ENCODE data around the gene CCND2.

CCND2 gene

DNA sequence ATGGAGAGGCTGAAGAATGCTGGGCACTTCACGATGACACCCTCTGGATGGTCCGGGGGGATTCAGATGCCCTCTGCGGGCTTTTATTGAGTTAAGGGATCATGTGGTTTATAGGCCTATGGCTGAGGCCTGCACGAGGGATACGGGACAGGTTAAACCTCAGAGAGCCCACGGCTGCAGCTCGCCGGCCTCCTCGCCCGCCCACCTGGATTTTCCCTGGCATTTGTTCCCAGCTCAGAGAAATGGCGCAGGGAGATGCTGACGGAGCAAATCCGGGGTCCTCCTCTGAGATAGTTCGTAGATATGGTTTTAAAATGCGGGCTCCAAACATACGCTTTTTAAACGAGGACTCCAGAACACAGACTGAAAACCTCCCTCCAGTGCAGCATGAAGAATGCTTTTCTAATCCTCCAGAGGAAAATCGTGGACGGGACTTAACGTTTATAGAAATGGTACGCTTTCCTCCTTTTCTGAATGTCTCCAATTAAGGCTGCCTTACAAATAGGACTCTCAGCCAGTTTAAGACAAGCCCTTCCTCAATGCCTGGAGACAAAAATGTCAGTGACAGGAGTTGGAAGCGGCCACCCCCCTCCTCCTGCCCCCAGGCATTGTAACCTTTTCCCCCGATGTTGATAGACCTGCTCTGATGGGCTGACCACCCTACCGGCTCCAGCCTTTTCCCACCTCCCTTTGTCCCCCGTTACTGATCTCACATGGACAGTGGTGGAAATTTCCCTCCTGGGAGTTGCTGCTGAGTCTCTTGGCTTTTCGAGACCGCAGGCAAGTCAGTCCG, 16.6 kb downstream of the CCND2 start:
- DNase-seq (ENCODE audit: low spot score): no peak

DNA sequence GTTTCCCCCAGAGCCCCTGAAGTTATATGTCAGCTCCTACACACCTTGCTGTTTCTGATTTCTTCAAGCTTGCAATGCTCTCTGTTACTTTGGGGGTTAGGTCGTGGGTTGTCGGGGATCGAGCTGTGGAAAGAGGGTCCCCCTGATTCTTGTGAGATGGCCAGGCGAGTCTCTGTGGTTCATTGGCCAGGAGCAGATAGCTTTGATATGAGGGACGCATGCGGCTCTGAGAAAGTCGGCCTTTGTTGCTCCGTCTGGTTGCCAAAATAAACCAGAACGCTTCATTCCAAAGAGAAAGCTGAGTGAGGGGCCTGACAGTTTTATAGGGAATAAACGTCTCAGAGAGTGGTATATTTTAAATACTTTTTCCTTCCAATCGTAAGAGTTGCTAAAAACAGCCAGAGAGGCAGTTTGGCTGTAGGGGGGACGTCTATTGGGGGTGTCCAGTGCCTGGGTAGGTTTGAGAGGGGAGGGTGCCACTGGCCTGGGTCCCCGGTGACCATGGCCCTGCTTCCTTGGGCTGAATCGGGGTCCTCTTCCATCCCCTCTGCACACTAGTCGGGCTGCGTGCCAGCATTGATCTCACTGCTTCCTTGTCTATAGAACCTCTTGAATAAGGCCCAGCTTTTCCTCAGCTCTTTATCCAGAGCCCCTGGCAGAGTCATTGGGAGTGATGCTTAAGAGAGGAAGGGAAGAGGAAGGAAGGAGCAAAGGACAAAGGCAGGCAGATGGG, 18.9 kb downstream of the CCND2 start:
- DNase-seq (ENCODE audit: low spot score): no peak

DNA sequence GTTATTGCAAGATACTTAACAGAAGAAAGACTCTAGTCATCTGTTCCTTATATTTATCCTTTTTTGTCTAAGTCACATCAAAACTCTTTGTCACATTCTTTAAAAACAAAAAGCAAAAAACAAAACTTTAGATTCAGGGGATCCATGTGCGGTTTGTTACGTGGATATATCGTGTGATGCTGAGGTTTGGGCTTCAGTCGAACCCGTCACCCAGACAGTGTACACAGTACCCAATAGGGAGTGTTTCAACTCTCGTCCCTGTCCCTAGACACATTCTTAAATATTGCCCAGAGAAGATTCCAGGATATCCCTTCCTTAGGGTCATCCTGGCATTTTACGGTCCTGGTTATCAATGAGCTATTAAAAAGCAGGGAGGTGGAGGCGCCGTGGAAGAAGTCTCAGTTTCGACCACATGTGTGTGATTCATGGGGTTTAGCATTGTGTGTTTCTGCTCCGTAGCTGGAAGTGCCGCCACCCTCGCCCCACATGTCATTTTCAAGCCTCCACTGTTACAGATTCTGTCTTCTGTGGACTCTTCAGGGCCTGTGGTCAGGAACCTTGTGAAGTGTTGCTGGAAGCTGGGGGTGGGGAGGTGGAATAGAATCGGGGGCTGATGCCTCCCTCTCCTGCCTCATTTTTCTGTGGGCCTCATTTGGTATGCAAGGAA, 19.9 kb downstream of the CCND2 start:
- peak; percentile 62 for DNase-seq (ENCODE audit: low spot score)

DNA sequence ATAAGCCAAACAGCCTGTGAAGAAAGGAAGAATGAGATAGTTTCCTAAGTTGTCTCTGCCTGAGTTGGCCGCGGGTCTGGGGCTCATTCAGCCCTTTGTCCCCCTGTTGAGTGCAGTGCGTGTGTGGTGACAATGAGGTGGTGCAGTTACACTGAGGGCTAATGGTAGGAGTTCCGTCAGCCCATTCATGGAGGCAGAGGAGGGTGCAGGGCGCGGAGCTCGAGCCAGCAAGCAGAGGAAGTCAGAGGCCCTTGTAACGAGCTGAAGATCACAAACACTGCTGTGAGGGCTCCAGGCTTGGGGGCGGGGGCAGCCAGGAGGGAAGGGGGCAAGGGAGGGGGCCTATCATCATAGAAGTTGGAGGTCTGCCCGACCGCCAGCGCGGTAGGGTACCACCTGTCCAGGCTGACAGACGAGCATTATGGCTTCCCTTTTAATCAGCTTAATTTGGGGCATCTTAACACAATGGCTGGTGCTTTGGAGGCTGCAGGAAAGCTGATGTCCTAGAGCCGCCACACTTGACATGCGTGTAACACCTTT, 20.5 kb downstream of the CCND2 start:
- no peak for DNase-seq (ENCODE audit: low spot score)

DNA sequence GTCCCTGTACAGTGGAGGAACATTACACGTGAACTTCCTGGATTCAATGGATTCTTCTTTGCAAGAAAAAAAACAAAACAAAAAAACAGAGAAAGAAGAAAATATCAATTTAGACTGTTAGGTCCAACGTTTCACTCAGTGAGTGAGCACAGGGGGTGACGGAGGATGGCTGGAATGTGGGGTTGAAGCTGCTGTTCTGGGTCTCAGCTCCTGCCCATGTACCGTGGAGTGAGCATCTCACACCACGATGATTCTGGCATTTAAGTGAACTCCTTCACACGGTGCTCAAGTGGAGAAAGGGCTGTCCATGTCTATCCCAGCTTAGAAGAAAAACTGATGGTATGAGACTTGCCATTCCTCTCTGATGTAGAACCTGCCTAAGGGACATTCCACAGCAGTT, 23.2 kb downstream of the CCND2 start:
- peak; percentile 26 for DNase-seq (ENCODE audit: low spot score)

DNA sequence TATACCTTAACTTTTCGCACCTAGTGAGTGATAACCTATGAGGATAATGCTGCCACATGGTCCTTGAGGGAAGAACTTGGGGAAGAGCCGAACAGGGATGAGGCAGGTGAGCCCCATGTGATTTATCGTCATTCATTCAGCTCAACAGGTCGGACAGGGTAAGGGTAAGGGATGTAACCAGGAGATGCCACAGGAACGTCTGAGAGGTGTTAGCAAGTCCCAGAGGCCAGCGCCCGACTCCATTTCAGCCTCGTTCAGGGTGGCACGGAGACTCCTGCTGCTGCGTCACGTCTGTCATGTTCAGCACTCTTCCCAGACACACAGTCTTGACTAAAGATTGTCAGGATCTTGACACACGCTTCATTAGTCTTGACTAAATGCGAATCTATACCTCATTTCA, 24.1 kb downstream of the CCND2 start:
- no peak for DNase-seq (ENCODE audit: low spot score)

DNA sequence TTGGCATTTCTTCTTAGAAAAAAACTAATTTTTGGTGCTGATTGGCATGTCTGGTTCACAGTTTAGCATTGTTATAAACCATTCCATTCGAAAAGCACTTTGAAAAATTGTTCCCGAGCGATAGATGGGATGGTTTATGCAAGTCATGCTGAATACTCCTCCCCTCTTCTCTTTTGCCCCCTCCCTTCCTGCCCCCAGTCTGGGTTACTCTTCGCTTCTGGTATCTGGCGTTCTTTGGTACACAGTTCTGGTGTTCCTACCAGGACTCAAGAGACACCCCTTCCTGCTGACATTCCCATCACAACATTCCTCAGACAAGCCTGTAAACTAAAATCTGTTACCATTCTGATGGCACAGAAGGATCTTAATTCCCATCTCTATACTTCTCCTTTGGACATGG, 27.3 kb downstream of the CCND2 start:
- DNase-seq (ENCODE audit: low spot score): no peak

DNA sequence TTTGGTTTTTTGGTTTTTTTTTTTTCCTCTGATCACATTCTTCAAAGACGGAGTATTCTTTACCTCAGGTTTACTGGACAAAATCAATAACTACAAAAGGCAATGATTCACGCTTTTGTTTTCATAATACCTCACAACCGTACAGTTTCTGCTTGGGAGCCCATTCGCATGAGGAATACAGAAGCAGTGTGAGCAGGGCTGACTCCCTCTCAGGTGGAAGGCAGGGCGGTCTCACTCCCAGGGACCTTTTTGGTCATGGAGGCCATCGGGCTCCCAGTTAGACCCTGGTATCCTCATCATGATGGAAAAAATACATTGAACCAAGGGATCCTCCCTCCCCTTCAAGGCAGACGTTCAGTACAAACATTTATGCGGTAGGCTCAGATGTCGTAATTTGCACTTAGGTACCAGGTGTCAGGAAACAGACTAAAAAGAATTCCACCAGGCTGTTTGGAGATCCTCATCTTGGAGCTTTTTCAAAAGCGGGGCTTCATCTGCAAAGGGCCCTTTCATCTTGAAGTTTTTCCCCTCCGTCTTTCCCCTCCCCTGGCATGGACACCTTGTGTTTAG, 28.5 kb downstream of the CCND2 start:
- DNase-seq (ENCODE audit: low spot score): no peak

DNA sequence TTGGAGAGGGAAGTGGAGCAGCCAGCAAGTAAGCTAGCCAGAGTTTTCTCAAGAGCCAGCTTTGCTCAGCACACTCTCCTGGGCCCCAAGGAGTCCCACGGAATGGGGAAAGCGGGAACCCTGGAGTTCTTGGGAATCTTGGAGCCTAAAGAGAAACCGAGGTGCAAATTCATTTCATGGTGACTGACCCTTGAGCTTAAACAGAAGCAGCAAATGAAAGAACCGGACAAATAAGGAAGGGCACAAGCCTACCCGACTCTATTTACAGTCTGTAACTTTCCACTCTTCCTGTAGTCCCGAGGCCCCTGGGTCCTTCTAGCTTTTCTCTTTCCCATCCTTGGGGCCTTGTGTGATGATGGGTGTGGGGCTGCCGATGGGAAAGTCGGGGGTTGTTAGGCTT, 29.3 kb downstream of the CCND2 start:
- DNase-seq (ENCODE audit: low spot score): no peak

DNA sequence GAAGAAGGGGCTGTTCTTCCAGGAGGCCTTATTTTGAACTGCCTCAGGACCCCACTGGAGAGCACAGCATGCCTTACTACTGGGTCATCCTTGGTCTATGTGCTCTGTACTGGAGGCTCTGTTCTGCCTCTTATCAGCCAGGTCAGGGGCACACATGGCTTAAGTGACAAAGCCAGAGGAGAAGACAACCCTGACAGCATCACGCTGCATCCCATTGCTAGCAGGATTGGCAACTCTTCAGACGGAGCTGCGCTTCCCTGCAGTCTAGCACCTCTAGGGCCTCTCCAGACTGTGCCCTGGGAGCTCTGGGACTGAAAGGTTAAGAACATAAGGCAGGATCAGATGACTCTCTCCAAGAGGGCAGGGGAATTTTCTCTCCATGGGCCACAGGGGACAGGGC, 30.2 kb downstream of the CCND2 start:
- DNase-seq (ENCODE audit: low spot score): no peak

DNA sequence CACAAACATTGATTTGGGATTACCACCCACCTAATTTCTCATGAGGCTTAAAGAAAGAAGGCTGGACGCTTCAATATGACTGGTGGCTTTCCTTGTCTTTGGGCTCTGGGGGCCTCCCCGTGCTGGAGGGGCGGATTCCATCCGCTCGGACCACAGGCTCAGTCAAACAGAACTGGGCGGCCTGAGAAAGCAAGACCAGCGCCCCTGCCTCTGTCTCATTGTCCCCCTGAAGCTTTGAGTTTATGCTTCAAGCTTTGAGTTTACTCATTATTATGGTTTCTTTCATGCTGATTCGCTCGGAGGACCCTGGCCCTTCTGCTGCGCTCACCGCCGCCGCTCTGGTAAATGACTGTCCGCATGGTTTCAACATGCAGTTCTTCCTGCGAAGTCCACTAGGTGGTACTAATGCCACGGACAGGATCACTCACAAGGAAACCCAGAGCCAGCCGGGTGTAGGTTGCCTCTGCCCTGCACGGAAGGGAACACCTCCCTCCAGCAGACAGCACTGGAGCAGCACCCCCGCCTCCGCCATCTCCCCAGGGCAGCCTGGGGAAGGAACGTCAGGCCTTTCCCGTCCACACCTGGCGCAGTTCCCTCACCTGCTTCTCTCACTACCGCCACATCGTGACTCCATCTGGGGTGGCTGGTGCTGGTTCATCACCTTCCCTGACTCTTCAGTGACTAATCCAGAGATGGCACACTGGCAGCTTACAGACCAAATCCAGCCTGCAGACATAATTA, 34.2 kb downstream of the CCND2 start:
- peak; percentile 96 for DNase-seq (ENCODE audit: low spot score)

DNA sequence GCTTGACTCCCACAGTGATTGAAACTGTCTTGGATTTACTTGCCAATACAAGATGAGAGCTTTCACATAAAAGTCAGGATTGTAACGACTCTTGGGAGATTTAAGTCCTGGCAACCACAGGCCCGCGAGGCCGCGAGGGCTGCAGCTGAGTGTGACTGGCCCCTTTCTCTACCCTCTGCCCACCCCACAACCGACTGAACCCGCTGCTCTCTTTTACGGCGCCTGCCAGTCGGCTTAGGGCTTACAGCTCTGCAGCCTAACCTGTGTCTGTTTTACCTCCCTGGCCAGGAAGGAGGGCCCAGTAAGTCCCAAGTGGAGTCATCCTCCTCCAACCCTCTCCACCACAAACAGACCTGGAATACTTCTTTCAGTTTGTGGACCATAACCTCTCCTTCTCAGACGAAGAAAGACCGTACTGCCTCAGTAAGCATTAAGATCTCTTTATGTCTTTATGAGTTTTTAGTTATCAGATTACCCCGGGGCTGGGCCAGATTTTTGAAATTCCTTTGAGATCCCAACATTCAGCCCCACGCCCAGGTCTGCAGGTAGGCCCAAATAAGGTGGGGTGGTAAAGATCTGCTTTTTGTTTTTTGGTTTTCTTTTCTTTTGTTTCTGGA, 34.9 kb downstream of the CCND2 start:
- DNase-seq (ENCODE audit: low spot score): peak; percentile 13

DNA sequence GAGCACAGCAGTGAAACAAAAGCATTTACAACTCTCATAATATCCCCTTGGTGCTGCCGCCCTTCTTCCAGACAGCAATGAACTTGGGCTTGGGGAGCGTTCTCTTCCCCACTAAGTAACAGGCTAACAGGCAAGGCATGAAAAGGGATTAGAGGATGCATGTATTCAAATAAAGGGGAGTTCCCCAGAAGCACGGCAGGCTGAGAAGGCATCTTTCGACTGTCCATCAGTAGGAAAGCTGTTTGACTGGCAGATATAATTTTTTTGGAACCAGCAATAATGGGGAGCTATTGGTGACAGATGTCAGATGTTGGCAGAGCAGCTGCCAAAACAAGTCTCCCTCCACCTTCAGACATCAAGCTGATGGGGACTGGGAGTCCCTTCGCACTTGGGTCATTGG, 38.2 kb downstream of the CCND2 start:
- DNase-seq (ENCODE audit: low spot score): no peak

DNA sequence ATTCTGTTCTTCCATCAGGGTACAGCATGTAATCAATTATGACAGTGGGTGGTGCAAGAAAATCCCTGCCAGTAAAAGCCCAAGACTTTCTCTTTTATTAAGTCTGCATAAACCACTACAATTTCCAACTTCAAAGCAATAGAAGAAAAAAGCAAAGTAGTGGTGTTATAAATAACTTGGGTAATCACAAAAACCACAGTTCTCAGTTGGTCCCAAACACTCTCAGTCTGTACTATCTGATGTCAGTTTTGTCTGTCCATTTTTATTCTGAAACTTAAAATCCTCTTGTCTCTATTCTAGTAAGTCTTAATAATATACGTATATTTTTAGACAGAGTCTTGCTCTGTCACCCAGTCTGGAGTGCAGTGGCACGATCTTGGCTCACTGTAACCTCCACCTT, 38.7 kb downstream of the CCND2 start:
- DNase-seq (ENCODE audit: low spot score): no peak

DNA sequence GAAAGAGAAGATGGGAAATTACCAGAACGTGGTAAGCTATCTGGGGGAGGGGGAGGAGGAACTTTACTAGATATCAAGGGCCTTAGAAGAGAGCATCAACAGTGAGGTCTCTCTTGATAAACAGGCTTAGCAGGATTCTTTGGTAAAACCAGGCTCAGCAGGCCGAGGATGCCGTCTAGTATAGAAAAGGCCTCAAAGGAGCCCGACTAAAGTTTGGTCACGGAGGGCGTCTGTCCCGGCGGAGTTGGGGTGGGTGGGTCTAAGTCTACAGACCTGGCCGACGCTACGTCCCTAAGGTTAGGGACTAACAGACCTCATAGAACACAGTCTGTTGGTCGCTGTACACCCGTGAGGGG, 46.9 kb downstream of the CCND2 start:
- no peak for DNase-seq (ENCODE audit: low spot score)

DNA sequence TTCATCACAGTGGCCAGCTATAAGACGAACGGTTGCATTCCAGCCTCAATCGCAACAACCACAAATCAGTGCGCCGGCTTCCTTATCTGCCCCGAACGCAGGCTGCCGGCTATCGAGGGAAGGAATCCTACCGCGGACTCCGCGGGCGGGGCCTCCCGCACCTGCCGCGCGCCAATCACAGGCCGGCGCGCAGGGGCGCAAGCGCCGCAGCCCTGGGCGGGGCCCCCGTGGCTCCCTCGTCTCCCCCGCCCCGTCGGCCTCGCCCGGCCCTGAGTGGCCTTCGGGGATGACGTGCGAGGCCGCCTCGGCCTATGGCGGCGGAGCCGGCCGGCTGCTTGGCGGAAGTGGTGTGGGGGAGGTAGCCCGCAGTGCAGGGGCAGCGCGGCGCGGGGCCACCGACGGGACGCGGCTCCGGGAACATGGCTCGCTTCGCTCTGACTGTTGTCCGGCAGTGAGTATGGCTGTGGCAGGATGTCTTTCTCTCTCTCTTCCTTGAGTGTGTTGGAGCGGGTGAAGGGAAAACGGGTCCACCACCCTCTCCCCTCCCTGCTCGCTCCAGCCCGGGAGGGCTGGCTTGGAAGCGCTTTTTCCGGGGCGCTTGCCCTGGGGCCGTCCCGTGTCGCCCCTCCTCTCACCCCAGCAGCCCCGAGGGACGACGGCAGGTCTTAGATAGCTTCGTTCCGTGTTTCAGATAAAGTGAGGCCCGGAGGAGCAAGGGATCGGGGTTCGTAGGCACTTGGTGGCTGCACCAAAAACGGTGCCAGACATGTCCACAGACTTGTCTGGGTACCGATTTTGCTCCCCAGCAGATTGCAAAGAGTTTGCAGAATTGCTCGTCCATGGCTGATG, 47.5 kb downstream of the CCND2 start, which contains the start of gene TIGAR:
TIGAR (plus strand) TSS at position 361 of the 849 bp plus-strand sequence; CDS start at position 420, 59 bp downstream.
- DNase-seq (ENCODE audit: low spot score): peak; percentile 96

DNA sequence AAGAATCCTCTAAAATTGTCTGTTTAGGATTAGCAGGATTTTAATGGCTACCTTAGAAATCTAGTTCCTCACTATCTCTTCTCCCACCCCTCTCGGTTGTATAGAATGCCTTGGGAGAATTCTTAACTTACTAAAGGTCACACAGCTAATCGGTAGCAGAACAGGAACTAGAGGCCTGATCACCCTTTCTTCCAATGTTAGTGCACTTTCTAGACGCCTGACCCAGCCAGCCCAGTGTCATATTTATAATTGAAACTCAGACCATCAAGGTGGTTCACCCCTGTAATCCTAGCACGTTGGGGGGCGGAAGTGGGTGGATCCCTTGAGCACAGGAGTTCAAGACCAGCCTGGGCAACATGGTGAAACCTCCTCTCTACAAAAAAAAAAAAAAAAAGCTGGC, 49.2 kb downstream of the CCND2 start:
- no peak for DNase-seq (ENCODE audit: low spot score)
